ENCODE data around the gene LSG1. TPM values are rescaled to one million over a fixed set of nuclear protein-coding genes. Genes with fewer than 3 reads are reported as not detected.

Gene LSG1
- total RNA-seq, 1 experiment from 2014 or later: 45.8 TPM

DNA sequence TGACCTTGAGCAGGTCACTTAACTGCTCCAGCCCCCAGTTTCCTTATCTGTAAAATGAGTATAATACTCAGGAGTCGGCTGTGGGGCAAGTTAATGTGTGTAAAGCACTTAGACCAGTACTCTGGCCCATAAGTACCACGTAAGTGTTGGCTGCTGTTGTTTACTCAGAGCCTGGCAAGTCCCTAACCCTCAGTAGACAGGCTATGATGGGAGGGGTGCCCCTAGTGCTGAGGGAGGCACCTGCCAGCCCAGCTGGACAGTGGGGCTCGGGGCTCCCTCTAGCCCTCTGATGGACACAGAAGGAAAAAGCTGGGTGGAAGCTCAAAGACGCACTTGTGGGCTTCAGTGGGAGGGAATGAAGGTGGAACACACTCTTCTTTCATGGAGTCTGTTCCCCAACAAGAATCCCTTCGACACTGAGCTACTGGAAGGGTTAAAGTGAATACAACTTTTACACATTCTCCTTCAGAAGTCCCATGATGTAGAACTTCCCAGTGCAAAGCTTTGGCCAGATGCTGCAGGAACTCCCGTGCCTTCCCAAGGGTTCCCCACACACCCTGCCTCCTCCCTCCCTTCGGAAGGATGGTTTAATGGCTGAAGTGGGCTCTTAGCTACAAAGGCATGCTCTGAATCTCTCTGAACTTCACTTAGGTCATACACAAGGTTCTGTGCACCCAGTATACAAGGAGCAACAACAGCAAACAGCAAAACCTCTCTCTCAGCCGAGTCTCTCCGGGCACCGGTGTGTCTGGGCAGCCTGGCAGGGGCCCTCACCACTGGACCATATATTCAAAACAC, 64.2 kb downstream of the LSG1 start (continued):
- TF ChIP-seq ATF1 (CRISPR knock-in tag; IDR thresholded peaks at IDR 0.05) (no peak), NFYB (CRISPR knock-in tag; conservative IDR thresholded peaks at IDR 0.05; ENCODE audit: low read depth) (no peak), ZNF232 (CRISPR knock-in tag; IDR thresholded peaks at IDR 0.05) (no peak), FOXJ3 (CRISPR knock-in tag; IDR thresholded peaks at IDR 0.05; ENCODE audit: borderline replicate concordance) (no peak), CREB1 (CRISPR knock-in tag; IDR thresholded peaks at IDR 0.05) (no peak), ETV6 (CRISPR knock-in tag; IDR thresholded peaks at IDR 0.05) (no peak)
- TF ChIP-seq, protein P1, sequence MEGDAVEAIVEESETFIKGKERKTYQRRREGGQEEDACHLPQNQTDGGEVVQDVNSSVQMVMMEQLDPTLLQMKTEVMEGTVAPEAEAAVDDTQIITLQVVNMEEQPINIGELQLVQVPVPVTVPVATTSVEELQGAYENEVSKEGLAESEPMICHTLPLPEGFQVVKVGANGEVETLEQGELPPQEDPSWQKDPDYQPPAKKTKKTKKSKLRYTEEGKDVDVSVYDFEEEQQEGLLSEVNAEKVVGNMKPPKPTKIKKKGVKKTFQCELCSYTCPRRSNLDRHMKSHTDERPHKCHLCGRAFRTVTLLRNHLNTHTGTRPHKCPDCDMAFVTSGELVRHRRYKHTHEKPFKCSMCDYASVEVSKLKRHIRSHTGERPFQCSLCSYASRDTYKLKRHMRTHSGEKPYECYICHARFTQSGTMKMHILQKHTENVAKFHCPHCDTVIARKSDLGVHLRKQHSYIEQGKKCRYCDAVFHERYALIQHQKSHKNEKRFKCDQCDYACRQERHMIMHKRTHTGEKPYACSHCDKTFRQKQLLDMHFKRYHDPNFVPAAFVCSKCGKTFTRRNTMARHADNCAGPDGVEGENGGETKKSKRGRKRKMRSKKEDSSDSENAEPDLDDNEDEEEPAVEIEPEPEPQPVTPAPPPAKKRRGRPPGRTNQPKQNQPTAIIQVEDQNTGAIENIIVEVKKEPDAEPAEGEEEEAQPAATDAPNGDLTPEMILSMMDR (IDR thresholded peaks at IDR 0.05): no peak
- TF ChIP-seq, protein P2, sequence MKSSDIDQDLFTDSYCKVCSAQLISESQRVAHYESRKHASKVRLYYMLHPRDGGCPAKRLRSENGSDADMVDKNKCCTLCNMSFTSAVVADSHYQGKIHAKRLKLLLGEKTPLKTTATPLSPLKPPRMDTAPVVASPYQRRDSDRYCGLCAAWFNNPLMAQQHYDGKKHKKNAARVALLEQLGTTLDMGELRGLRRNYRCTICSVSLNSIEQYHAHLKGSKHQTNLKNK (CRISPR knock-in tag; IDR thresholded peaks at IDR 0.05): no peak

DNA sequence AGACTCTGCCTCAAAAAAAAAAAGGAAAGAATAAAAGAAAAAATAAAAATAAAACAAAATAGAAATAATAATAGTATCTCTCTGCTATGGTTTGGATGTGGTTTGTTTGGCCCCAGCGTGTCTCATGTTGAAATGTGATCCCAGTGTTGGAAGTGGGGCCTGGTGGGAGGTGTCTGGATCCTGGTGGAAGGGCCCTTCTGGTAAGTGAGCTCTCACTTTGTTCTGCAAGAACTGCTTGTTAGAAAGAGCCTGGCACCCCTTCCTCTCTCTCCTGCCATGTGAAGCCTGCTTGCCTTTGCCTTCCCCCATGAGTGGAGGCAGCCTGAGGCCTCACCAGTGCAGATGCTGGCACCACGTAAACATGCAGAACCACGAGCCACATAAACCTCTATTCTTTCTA, 65.0 kb downstream of the LSG1 start:
- peaks cover 13% of the 10 kb centered on the region for H3K36me3 Mint-ChIP-seq
- no peak for ATAC-seq
- 0 out of 2 replicates have a peak, but pooled peaks cover 7% of the 10 kb centered on the region for H3K9me3 Mint-ChIP-seq
- ChIA-PET CTCF (no interaction called here), POLR2A (interaction anchor here (0.6 kb wide), 1 partner anchor 25 kb away, joined by 3 read pairs; no protein-coding TSS in a partner anchor)
- H3K4me1 Mint-ChIP-seq: peaks cover 7% of the 10 kb centered on the region; the same call in 1 of the 2 replicates
- no peak overlapping the region for H3K4me3 Mint-ChIP-seq
- DNase-seq (ENCODE audit: low spot score): no peak
- no peaks in the 10 kb centered on the region; the same call in 1 of the 2 replicates for H3K27me3 Mint-ChIP-seq (ENCODE audit: low read depth)
- H3K27ac Mint-ChIP-seq: no peak overlapping the region
- no peak for TF ChIP-seq SOX15 (CRISPR knock-in tag; IDR thresholded peaks at IDR 0.05)
- TF ChIP-seq NR2C2 (CRISPR knock-in tag; IDR thresholded peaks at IDR 0.05): no peak
- TF ChIP-seq, protein P3, sequence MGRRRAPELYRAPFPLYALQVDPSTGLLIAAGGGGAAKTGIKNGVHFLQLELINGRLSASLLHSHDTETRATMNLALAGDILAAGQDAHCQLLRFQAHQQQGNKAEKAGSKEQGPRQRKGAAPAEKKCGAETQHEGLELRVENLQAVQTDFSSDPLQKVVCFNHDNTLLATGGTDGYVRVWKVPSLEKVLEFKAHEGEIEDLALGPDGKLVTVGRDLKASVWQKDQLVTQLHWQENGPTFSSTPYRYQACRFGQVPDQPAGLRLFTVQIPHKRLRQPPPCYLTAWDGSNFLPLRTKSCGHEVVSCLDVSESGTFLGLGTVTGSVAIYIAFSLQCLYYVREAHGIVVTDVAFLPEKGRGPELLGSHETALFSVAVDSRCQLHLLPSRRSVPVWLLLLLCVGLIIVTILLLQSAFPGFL (CRISPR knock-in tag; IDR thresholded peaks at IDR 0.05; ENCODE audit: borderline replicate concordance): no peak
- TF ChIP-seq, protein P4, sequence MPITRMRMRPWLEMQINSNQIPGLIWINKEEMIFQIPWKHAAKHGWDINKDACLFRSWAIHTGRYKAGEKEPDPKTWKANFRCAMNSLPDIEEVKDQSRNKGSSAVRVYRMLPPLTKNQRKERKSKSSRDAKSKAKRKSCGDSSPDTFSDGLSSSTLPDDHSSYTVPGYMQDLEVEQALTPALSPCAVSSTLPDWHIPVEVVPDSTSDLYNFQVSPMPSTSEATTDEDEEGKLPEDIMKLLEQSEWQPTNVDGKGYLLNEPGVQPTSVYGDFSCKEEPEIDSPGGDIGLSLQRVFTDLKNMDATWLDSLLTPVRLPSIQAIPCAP (CRISPR knock-in tag; IDR thresholded peaks at IDR 0.05): no peak
- TF ChIP-seq, protein P5, sequence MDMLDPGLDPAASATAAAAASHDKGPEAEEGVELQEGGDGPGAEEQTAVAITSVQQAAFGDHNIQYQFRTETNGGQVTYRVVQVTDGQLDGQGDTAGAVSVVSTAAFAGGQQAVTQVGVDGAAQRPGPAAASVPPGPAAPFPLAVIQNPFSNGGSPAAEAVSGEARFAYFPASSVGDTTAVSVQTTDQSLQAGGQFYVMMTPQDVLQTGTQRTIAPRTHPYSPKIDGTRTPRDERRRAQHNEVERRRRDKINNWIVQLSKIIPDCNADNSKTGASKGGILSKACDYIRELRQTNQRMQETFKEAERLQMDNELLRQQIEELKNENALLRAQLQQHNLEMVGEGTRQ (CRISPR knock-in tag; IDR thresholded peaks at IDR 0.05): no peak
- TF ChIP-seq, protein P2 (CRISPR knock-in tag; IDR thresholded peaks at IDR 0.05): no peak
- no peak for TF ChIP-seq JAZF1 (CRISPR knock-in tag; IDR thresholded peaks at IDR 0.05)
- TF ChIP-seq, protein P6, sequence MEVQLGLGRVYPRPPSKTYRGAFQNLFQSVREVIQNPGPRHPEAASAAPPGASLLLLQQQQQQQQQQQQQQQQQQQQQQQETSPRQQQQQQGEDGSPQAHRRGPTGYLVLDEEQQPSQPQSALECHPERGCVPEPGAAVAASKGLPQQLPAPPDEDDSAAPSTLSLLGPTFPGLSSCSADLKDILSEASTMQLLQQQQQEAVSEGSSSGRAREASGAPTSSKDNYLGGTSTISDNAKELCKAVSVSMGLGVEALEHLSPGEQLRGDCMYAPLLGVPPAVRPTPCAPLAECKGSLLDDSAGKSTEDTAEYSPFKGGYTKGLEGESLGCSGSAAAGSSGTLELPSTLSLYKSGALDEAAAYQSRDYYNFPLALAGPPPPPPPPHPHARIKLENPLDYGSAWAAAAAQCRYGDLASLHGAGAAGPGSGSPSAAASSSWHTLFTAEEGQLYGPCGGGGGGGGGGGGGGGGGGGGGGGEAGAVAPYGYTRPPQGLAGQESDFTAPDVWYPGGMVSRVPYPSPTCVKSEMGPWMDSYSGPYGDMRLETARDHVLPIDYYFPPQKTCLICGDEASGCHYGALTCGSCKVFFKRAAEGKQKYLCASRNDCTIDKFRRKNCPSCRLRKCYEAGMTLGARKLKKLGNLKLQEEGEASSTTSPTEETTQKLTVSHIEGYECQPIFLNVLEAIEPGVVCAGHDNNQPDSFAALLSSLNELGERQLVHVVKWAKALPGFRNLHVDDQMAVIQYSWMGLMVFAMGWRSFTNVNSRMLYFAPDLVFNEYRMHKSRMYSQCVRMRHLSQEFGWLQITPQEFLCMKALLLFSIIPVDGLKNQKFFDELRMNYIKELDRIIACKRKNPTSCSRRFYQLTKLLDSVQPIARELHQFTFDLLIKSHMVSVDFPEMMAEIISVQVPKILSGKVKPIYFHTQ (CRISPR knock-in tag; IDR thresholded peaks at IDR 0.05): no peak
- TF ChIP-seq, protein P7, sequence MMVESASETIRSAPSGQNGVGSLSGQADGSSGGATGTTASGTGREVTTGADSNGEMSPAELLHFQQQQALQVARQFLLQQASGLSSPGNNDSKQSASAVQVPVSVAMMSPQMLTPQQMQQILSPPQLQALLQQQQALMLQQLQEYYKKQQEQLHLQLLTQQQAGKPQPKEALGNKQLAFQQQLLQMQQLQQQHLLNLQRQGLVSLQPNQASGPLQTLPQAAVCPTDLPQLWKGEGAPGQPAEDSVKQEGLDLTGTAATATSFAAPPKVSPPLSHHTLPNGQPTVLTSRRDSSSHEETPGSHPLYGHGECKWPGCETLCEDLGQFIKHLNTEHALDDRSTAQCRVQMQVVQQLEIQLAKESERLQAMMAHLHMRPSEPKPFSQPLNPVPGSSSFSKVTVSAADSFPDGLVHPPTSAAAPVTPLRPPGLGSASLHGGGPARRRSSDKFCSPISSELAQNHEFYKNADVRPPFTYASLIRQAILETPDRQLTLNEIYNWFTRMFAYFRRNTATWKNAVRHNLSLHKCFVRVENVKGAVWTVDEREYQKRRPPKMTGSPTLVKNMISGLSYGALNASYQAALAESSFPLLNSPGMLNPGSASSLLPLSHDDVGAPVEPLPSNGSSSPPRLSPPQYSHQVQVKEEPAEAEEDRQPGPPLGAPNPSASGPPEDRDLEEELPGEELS (CRISPR knock-in tag; IDR thresholded peaks at IDR 0.05): no peak
- TF ChIP-seq, protein P8, sequence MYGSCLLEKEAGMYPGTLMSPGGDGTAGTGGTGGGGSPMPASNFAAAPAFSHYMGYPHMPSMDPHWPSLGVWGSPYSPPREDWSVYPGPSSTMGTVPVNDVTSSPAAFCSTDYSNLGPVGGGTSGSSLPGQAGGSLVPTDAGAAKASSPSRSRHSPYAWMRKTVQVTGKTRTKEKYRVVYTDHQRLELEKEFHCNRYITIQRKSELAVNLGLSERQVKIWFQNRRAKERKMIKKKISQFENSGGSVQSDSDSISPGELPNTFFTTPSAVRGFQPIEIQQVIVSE (CRISPR knock-in tag; IDR thresholded peaks at IDR 0.05; ENCODE audit: borderline replicate concordance): no peak
- TF ChIP-seq, protein P9, sequence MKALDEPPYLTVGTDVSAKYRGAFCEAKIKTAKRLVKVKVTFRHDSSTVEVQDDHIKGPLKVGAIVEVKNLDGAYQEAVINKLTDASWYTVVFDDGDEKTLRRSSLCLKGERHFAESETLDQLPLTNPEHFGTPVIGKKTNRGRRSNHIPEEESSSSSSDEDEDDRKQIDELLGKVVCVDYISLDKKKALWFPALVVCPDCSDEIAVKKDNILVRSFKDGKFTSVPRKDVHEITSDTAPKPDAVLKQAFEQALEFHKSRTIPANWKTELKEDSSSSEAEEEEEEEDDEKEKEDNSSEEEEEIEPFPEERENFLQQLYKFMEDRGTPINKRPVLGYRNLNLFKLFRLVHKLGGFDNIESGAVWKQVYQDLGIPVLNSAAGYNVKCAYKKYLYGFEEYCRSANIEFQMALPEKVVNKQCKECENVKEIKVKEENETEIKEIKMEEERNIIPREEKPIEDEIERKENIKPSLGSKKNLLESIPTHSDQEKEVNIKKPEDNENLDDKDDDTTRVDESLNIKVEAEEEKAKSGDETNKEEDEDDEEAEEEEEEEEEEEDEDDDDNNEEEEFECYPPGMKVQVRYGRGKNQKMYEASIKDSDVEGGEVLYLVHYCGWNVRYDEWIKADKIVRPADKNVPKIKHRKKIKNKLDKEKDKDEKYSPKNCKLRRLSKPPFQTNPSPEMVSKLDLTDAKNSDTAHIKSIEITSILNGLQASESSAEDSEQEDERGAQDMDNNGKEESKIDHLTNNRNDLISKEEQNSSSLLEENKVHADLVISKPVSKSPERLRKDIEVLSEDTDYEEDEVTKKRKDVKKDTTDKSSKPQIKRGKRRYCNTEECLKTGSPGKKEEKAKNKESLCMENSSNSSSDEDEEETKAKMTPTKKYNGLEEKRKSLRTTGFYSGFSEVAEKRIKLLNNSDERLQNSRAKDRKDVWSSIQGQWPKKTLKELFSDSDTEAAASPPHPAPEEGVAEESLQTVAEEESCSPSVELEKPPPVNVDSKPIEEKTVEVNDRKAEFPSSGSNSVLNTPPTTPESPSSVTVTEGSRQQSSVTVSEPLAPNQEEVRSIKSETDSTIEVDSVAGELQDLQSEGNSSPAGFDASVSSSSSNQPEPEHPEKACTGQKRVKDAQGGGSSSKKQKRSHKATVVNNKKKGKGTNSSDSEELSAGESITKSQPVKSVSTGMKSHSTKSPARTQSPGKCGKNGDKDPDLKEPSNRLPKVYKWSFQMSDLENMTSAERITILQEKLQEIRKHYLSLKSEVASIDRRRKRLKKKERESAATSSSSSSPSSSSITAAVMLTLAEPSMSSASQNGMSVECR (CRISPR knock-in tag; IDR thresholded peaks at IDR 0.05; ENCODE audit: borderline replicate concordance): no peak
